Transverse colon (tissue), 3 donors: ENCODE data around the gene FGF1.

Source experiments
- POLR2A ChIP-seq: fragments of 450-650 bp; IDR thresholded peaks from one replicate; pipeline ENCODE4 v1.6.1; 2016; ENCODE audit warnings: antibody characterized with exemption, mild to moderate bottlenecking, moderate library complexity
- TF ChIP-seq, protein P1 (sequence below), 5 experiments: fragments of 200-600 bp in 3 of 5; fragments of 450-650 bp in 2 of 5; sonication (generic) in 3 of 5; IDR thresholded peaks; 1 replicate in 2 of 5; 2 replicates in 3 of 5; pipeline ENCODE4 v1.5.1; 2016 to 2017; ENCODE audit warnings: antibody characterized with exemption in 5 of 5, inconsistent platforms in 3 of 5, mild to moderate bottlenecking in 2 of 5, moderate library complexity in 1 of 5

- TF ChIP-seq, protein P1, sequence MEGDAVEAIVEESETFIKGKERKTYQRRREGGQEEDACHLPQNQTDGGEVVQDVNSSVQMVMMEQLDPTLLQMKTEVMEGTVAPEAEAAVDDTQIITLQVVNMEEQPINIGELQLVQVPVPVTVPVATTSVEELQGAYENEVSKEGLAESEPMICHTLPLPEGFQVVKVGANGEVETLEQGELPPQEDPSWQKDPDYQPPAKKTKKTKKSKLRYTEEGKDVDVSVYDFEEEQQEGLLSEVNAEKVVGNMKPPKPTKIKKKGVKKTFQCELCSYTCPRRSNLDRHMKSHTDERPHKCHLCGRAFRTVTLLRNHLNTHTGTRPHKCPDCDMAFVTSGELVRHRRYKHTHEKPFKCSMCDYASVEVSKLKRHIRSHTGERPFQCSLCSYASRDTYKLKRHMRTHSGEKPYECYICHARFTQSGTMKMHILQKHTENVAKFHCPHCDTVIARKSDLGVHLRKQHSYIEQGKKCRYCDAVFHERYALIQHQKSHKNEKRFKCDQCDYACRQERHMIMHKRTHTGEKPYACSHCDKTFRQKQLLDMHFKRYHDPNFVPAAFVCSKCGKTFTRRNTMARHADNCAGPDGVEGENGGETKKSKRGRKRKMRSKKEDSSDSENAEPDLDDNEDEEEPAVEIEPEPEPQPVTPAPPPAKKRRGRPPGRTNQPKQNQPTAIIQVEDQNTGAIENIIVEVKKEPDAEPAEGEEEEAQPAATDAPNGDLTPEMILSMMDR (IDR thresholded peaks at IDR 0.05): peak in 1 of 5 experiments; percentile 25
- TF ChIP-seq POLR2A: no peak
Measured at GRCh38 chr5:142542906-142543305, 143.0 kb downstream of the FGF1 start.
